IMR-90 (cell line): ENCODE measurements around the gene CIB1. TPM values are rescaled to one million over a fixed set of nuclear protein-coding genes. Genes with fewer than 3 reads are reported as not detected.

ENCODE experiments used
- ATAC-seq: fragments of 200-7000 bp; cut with Tn5 transposase; 2 replicates; pipeline ENCODE4 v1.9.1; 2020; ENCODE audit warnings: low read depth, mild to moderate bottlenecking, moderate library complexity
- BruUV-seq: library from RNA; stranded (reverse); fragments of 400-500 nt; replicated peaks from 2 replicates; lab custom pipeline; 2021; lab: Mats Ljungman, UMichigan
- CTCF ChIA-PET: fragments of 300-600 bp; formaldehyde crosslinking; extraction: SDS; loops from one replicate; lab custom pipeline; 2021; ENCODE audit warnings: antibody characterized with exemption; lab: Yijun Ruan, JAX
- POLR2A ChIA-PET: fragments of 300-600 bp; sonication (Branson Sonifier 250); formaldehyde crosslinking; loops from one replicate; lab custom pipeline; 2022; ENCODE audit warnings: antibody characterized with exemption; ENCODE audit not compliant: unreplicated experiment; lab: Charles Lee
- DNase-seq: peaks from one replicate; pipeline ENCODE4 v3.0.0; 2013
- H2AFZ ChIP-seq: replicated peaks from 2 replicates; pipeline ENCODE3; 2013; ENCODE audit warnings: low read length, mild to moderate bottlenecking; ENCODE audit not compliant: poor library complexity
- H2AK5ac ChIP-seq: 2 replicates; pipeline ENCODE4 v1.6.1; 2013; ENCODE audit warnings: low read depth, low read length, inconsistent platforms
- H2AK9ac ChIP-seq: replicated peaks from 2 replicates; pipeline ENCODE3; 2013; ENCODE audit warnings: mild to moderate bottlenecking, low read depth, low read length, moderate library complexity; ENCODE audit not compliant: poor library complexity
- H2BK120ac ChIP-seq: 2 replicates; pipeline ENCODE4 v1.6.1; 2013; ENCODE audit warnings: low read depth, low read length, inconsistent platforms
- H2BK15ac ChIP-seq: 3 replicates; pipeline ENCODE4 v1.6.1; 2013; ENCODE audit warnings: low read depth, low read length, inconsistent platforms
- H2BK20ac ChIP-seq: 2 replicates; pipeline ENCODE4 v1.6.1; 2013; ENCODE audit warnings: low read depth, mild to moderate bottlenecking, inconsistent platforms, low read length, moderate library complexity
- H2BK5ac ChIP-seq: 2 replicates; pipeline ENCODE4 v1.6.1; 2013; ENCODE audit warnings: mild to moderate bottlenecking, low read depth, low read length, inconsistent platforms; ENCODE audit not compliant: poor library complexity, severe bottlenecking
- H3K14ac ChIP-seq: replicated peaks from 2 replicates; pipeline ENCODE4 v1.6.1; 2013; ENCODE audit warnings: low read depth, low read length, inconsistent platforms
- H3K18ac ChIP-seq: 2 replicates; pipeline ENCODE4 v1.6.1; 2013; ENCODE audit warnings: low read depth, low read length, control low read depth
- H3K23ac ChIP-seq: 2 replicates; pipeline ENCODE4 v1.6.1; 2013; ENCODE audit warnings: low read depth, low read length, inconsistent platforms
- H3K27ac ChIP-seq: 2 replicates; pipeline ENCODE4 v1.5.1; 2013; ENCODE audit warnings: mild to moderate bottlenecking, control low read depth, low read length; ENCODE audit not compliant: insufficient read depth
- H3K27me3 ChIP-seq: 2 replicates; pipeline ENCODE4 v1.6.1; 2013; ENCODE audit warnings: low read length; ENCODE audit not compliant: control insufficient read depth, insufficient read depth
- H3K36me3 ChIP-seq: 2 replicates; pipeline ENCODE4 v1.6.1; 2013; ENCODE audit warnings: low read length, mixed read lengths; ENCODE audit not compliant: control insufficient read depth, insufficient read depth
- H3K4ac ChIP-seq: 2 replicates; pipeline ENCODE4 v1.6.1; 2013; ENCODE audit warnings: low read depth, low read length, inconsistent platforms
- H3K4me1 ChIP-seq: 2 replicates; pipeline ENCODE4 v1.6.1; 2013; ENCODE audit warnings: low read length, mixed read lengths; ENCODE audit not compliant: control insufficient read depth, insufficient read depth
- H3K4me2 ChIP-seq: 2 replicates; pipeline ENCODE4 v1.6.1; 2013; ENCODE audit warnings: low read depth, mild to moderate bottlenecking, control low read depth, low read length, moderate library complexity
- H3K4me3 ChIP-seq: 2 replicates; pipeline ENCODE4 v1.5.1; 2013; ENCODE audit warnings: low read depth, mild to moderate bottlenecking, control low read depth, low read length, moderate library complexity; ENCODE audit not compliant: insufficient read depth
- H3K56ac ChIP-seq: 2 replicates; pipeline ENCODE4 v1.6.1; 2013; ENCODE audit warnings: low read length, inconsistent platforms; ENCODE audit not compliant: insufficient read depth; ENCODE audit errors: extremely low read depth
- H3K79me1 ChIP-seq, 2 experiments: 2 replicates each; pipeline ENCODE4 v1.6.1; 2013; ENCODE audit warnings: low read length in 2 of 2, inconsistent platforms in 1 of 2, low read depth in 1 of 2
- H3K9ac ChIP-seq: 2 replicates; pipeline ENCODE4 v1.6.1; 2013; ENCODE audit warnings: low read depth, low read length, control low read depth
- H3K9me1 ChIP-seq: 2 replicates; pipeline ENCODE4 v1.6.1; 2013; ENCODE audit warnings: low read length, inconsistent platforms; ENCODE audit not compliant: insufficient read depth
- H3K9me3 ChIP-seq: 2 replicates; pipeline ENCODE4 v1.6.1; 2013; ENCODE audit warnings: low read length; ENCODE audit not compliant: control insufficient read depth, insufficient read depth
- H4K20me1 ChIP-seq: 2 replicates; pipeline ENCODE4 v1.6.1; 2013; ENCODE audit warnings: low read length, inconsistent platforms; ENCODE audit not compliant: insufficient read depth
- H4K5ac ChIP-seq: 2 replicates; pipeline ENCODE4 v1.6.1; 2013; ENCODE audit warnings: mild to moderate bottlenecking, low read depth, low read length, control low read depth
- H4K8ac ChIP-seq, 2 experiments: 2 replicates each; pipeline ENCODE4 v1.6.1; 2013; ENCODE audit warnings: low read depth in 2 of 2, low read length in 2 of 2, control low read depth in 1 of 2, inconsistent platforms in 1 of 2
- H4K91ac ChIP-seq: 2 replicates; pipeline ENCODE4 v1.6.1; 2013; ENCODE audit warnings: low read depth, low read length, inconsistent platforms; ENCODE audit not compliant: insufficient read depth
- BHLHE40 ChIP-seq: fragments of 150-350 bp; IDR thresholded peaks from 2 replicates; pipeline ENCODE4 v1.6.1; 2016; ENCODE audit warnings: mild to moderate bottlenecking, low read depth, low read length
- CEBPB ChIP-seq: IDR thresholded peaks from 2 replicates; pipeline ENCODE4 v1.6.1; 2012; ENCODE audit warnings: low read depth, low read length, improper control_type of control experiment
- CHD1 ChIP-seq: IDR thresholded peaks from 2 replicates; pipeline ENCODE4 v1.6.1; 2012; ENCODE audit warnings: low read depth, low read length, improper control_type of control experiment
- ELK1 ChIP-seq: fragments of 150-350 bp; IDR thresholded peaks from 2 replicates; pipeline ENCODE4 v1.6.1; 2016; ENCODE audit warnings: low read depth, mild to moderate bottlenecking, low read length, moderate library complexity, borderline replicate concordance
- FOS ChIP-seq: fragments of 150-350 bp; IDR thresholded peaks from 2 replicates; pipeline ENCODE4 v1.6.1; 2016; ENCODE audit warnings: low read depth, low read length
- MAFK ChIP-seq: IDR thresholded peaks from 2 replicates; pipeline ENCODE4 v1.6.1; 2012; ENCODE audit warnings: low read depth, low read length, improper control_type of control experiment
- MAZ ChIP-seq: IDR thresholded peaks from 2 replicates; pipeline ENCODE4 v1.6.1; 2012; ENCODE audit warnings: low read depth, mild to moderate bottlenecking, low read length, improper control_type of control experiment, moderate library complexity, borderline replicate concordance
- MXI1 ChIP-seq: IDR thresholded peaks from 2 replicates; pipeline ENCODE4 v1.6.1; 2012; ENCODE audit warnings: low read depth, mild to moderate bottlenecking, low read length, moderate library complexity, borderline replicate concordance
- NFE2L2 ChIP-seq: fragments of 150-350 bp; IDR thresholded peaks from 2 replicates; pipeline ENCODE4 v1.6.1; 2016; ENCODE audit warnings: low read depth, mild to moderate bottlenecking, low read length
- POLR2A ChIP-seq: IDR thresholded peaks from 2 replicates; pipeline ENCODE4 v1.6.1; 2012; ENCODE audit warnings: mild to moderate bottlenecking, low read depth, low read length
- RAD21 ChIP-seq: IDR thresholded peaks from 2 replicates; pipeline ENCODE4 v1.6.1; 2012; ENCODE audit warnings: low read length, improper control_type of control experiment
- RFX5 ChIP-seq: IDR thresholded peaks from 2 replicates; pipeline ENCODE4 v1.8.0; 2012; ENCODE audit warnings: low read depth, mild to moderate bottlenecking, low read length, moderate library complexity
- SMC3 ChIP-seq: fragments of 150-350 bp; IDR thresholded peaks from 2 replicates; pipeline ENCODE4 v1.6.1; 2016; ENCODE audit warnings: low read depth, mild to moderate bottlenecking, antibody characterized with exemption, low read length, moderate library complexity
- USF2 ChIP-seq: fragments of 150-350 bp; IDR thresholded peaks from 2 replicates; pipeline ENCODE4 v1.6.1; 2017; ENCODE audit warnings: mild to moderate bottlenecking, antibody characterized with exemption, low read length, low read depth
- WGBS, 2 experiments: methylation state at CpG; one replicate each; pipeline versions ENCODE4 v1.1.5 to v1.1.7; 2013; ENCODE audit warnings: missing lambda C conversion rate in 2 of 2; ENCODE audit not compliant: insufficient read length in 1 of 2; ENCODE audit errors: extremely low coverage in 2 of 2; 5-methylcytosine and 5-hydroxymethylcytosine counted together
- dilution Hi-C: fragments of 300-500 bp; cut with HindIII; formaldehyde crosslinking; loops from one replicate; pipeline ENCODE4 v1.14.3; 2018; ENCODE audit warnings: low sequenced_read_pairs; ENCODE audit not compliant: unreplicated experiment
- in situ Hi-C: fragments of 300-500 bp; cut with MboI; formaldehyde crosslinking; loops from 3 replicates; pipeline ENCODE4 v1.14.3; 2019; ENCODE audit warnings: low sequenced_read_pairs, inconsistent platforms, mixed read lengths
- intact Hi-C: fragments of 100-400 bp; cut with micrococcal nuclease; formaldehyde crosslinking; loops from 2 replicates; pipeline ENCODE4 v1.10.0; 2022
- polyA plus RNA-seq, 3 experiments: library from polyadenylated mRNA; depleted of rRNA; stranded (reverse); fragments of >200 nt; gene quantifications; 2 replicates each; pipeline ENCODE4 v1.2.3, GENCODE V29; 2012; ENCODE audit warnings: low replicate concordance in 1 of 3
- total RNA-seq: library from RNA; depleted of rRNA; stranded (reverse); fragments of >200 nt; gene quantifications from 2 replicates; pipeline ENCODE4 v1.2.3, GENCODE V29; 2012
- TF ChIP-seq, protein P1 (sequence below): conservative IDR thresholded peaks from 2 replicates; pipeline ENCODE4 v1.5.1; 2012; ENCODE audit warnings: mild to moderate bottlenecking, low read depth, low read length, improper control_type of control experiment

The CIB1 gene
- total and polyA plus RNA-seq, 2 of the 4 experiments (the other 2 are of a cell fraction), result 31.5 to 94.1 TPM

DNA sequence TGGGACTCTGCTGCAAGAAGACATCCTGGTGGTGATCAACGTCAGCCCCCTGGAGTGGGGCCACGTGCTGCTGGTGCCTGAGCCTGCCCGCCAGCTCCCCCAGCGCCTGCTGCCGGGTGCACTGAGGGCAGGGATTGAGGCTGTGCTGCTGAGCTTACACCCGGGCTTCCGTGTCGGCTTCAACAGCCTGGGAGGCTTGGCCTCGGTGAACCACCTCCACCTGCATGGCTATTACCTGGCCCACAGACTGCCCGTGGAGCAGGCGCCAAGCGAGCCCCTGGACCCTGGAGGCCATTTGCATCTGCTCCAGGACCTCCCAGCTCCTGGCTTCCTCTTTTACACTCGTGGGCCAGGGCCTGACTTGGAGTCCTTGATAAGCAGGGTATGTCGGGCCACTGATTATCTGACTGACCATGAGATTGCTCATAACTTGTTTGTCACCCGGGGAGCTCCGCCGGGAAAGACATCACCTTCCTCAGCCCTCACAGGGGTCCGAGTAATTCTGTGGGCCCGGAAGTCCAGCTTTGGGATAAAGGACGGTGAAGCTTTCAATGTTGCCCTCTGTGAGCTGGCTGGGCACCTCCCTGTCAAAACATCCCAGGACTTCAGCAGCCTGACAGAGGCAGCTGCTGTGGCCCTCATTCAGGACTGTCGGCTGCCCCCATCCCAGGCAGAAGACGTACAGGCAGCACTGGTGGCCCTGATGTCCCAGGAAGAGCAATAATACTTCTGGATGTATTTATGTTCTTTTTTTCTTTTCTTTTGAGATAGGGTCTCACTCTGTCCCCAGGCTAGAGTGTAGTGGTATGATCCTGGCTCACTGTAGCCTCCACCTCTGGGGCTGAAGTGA is 7.8 kb upstream of the CIB1 start:
- ATAC-seq (no peak), DNase-seq (no peak)
- no peak overlapping the region for H2BK120ac ChIP-seq
- CTCF ChIA-PET, result no interaction called here
- no peaks in the 10 kb centered on the region for H3K79me1 ChIP-seq
- H2BK20ac ChIP-seq, result no peak overlapping the region
- no TSS peak for BruUV-seq
- no peak overlapping the region for H3K4ac ChIP-seq
- no peak overlapping the region for H4K91ac ChIP-seq
- no peak overlapping the region for H2AK5ac ChIP-seq
- no peak overlapping the region for H3K9ac ChIP-seq
- no peak overlapping the region for H3K56ac ChIP-seq
- no peak overlapping the region for H2BK5ac ChIP-seq
- H2AK9ac ChIP-seq, result no peak overlapping the region
- no peak overlapping the region for H3K27ac ChIP-seq
- no peak overlapping the region for H3K4me3 ChIP-seq
- H3K23ac ChIP-seq, result no peak overlapping the region
- in situ Hi-C loops (no loop called here), intact Hi-C loops (no loop called here), dilution Hi-C loops (no loop called here)
- no peak overlapping the region for H3K14ac ChIP-seq
- 87% methylated on average over 7 of the region's 22 CpGs; no CpG with 5 or more reads in 1 of the 2 experiments for WGBS, 2 experiments
- H4K20me1 ChIP-seq, result no peaks in the 10 kb centered on the region
- H3K9me1 ChIP-seq, result no peaks in the 10 kb centered on the region
- no peaks in the 10 kb centered on the region for H3K9me3 ChIP-seq
- H2AFZ ChIP-seq, result no peak overlapping the region
- no peak overlapping the region for H4K5ac ChIP-seq
- H3K18ac ChIP-seq, result no peak overlapping the region
- no peak overlapping the region for H3K4me2 ChIP-seq
- H4K8ac ChIP-seq, result no peak overlapping the region
- no peaks in the 10 kb centered on the region for H3K27me3 ChIP-seq
- H2BK15ac ChIP-seq, result no peak overlapping the region
- no peaks in the 10 kb centered on the region for H3K4me1 ChIP-seq
- POLR2A ChIA-PET, result no interaction called here
- peaks cover 4% of the 10 kb centered on the region; the same call in 1 of the 2 replicates for H3K36me3 ChIP-seq
- TF ChIP-seq SMC3 (no peak), NFE2L2 (no peak), CHD1 (no peak), ELK1 (no peak), RFX5 (no peak), MAZ (no peak), CEBPB (no peak), MXI1 (no peak), FOS (no peak), MAFK (no peak), USF2 (no peak), POLR2A (no peak), RAD21 (no peak), BHLHE40 (no peak)
- TF ChIP-seq, protein P1, sequence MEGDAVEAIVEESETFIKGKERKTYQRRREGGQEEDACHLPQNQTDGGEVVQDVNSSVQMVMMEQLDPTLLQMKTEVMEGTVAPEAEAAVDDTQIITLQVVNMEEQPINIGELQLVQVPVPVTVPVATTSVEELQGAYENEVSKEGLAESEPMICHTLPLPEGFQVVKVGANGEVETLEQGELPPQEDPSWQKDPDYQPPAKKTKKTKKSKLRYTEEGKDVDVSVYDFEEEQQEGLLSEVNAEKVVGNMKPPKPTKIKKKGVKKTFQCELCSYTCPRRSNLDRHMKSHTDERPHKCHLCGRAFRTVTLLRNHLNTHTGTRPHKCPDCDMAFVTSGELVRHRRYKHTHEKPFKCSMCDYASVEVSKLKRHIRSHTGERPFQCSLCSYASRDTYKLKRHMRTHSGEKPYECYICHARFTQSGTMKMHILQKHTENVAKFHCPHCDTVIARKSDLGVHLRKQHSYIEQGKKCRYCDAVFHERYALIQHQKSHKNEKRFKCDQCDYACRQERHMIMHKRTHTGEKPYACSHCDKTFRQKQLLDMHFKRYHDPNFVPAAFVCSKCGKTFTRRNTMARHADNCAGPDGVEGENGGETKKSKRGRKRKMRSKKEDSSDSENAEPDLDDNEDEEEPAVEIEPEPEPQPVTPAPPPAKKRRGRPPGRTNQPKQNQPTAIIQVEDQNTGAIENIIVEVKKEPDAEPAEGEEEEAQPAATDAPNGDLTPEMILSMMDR, result no peak
